Posterior cingulate gyrus (tissue), 11 donors: Measurements from ENCODE around the gene NINJ1.

Source experiments
- DNase-seq, 10 donors: peaks; one replicate each; pipeline versions ENCODE4 v3.0.0 to v3.0.0-alpha.2; 2020 to 2021; ENCODE audit warnings: mixed read lengths in 3 of 10
- intact Hi-C: fragments of 100-400 bp; cut with DNase I; formaldehyde crosslinking; loops from one replicate; pipeline ENCODE4 v1.15.1; 2023

Gene NINJ1

DNA sequence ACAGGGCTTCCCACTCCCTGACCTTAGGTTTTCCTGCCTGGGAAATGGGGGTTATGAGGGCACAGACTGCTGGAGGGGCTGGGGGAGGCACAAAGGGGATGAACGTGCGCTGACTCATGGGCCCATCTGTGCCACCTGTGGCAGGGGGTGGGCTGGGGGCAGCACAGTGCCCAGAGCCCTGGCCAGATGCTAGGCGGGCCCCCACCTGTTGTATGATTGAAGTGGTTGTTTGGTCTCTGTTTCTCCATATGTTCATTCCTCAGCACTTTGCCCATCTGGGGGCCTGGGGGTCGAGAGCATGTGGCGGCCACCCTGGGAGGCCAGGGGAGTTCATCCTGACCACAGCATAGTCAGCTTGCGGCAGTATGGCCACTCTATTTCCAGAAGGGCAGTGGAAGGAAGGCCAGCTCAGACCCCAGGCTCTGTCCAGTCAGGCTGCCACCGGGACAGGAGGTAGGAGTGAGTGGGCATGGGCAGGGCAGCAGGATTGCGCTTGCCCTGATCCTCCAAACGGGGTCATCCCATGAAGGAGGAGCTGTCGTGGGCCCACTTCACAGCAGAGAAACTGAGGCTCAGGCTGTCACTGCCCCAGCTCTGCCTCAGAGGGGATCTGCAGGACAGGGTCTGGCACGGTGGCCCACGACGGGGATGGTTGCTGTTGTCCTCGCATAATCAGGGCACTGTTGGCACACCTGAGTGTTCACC is 841 bp upstream of the NINJ1 start:
- DNase-seq: no peak
- intact Hi-C loops: loop anchor here (5.0 kb wide), 1 partner anchor 38 kb away; the partner anchor contains the start of gene CARD19

DNA sequence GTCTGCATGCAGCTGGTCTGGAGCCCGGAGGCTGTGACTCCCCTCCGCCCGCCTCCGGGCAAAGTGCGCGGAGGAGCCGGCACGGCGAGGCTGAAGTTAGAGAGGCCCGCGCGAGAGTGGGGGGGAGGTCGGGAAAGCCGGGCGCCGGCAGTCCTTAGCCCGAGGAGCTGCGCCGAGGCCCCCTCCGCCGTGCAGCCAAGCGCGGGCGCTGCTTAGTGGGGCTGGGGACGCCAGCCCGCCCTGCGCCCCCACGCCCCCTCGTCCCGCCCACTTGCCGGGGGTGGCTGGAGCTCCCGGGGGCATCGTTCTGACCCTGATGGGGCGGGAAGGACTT is 403 bp downstream of the NINJ1 start:
- intact Hi-C loops: loop anchor here (5.0 kb wide), 1 partner anchor 36 kb away; the partner anchor contains the start of gene CARD19
- DNase-seq: peak in 9 of 10 donors; percentile 53 to 92 (median 66)

- DNase-seq: no peak
- intact Hi-C loops: loop anchor here (5.0 kb wide), 1 partner anchor 36 kb away; the partner anchor contains the start of gene CARD19
Measured at GRCh38 chr9:93132946-93133680, 938 bp downstream of the NINJ1 start.

DNA sequence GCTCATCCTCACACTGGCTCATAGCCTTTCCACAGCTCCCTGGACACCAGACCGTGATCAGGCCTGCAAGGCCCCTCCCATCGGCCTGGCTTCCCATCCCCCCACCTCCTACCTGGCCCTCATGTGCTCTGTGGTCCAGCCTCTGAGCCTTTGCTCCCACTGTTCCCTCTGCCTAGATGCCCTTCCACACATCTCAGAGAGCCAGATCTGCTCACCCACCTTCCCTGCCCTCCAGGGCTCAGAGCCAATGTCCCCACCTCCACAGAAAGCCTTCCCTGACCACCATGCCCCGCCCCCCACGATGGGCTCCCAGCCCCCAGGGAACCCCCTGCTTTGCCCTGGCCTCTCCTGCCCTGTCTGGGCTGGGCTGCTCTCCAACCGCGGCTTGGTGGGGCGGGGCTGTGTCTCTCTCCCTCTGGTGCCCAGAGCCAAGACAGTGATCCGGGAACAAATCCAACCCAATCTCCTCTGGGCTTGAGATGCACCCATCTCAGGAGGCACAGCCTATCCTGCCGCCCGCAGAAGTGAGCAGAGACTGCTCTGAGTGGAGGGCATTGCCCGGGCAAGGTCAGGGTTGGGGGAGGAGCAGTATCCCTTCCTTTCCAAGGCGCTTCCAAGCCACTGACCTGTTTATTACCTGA is 1.6 kb downstream of the NINJ1 start:
- intact Hi-C loops: loop anchor here (5.0 kb wide), 1 partner anchor 35 kb away; the partner anchor contains the start of gene CARD19
- DNase-seq: peak in 6 of 10 donors; percentile 32 to 92 (median 68)

- no peak for DNase-seq
- intact Hi-C loops: loop anchor here (5.0 kb wide), 1 partner anchor 34 kb away; the partner anchor contains the start of gene CARD19
Measured at GRCh38 chr9:93131599-93132286, 2.3 kb downstream of the NINJ1 start.

DNA sequence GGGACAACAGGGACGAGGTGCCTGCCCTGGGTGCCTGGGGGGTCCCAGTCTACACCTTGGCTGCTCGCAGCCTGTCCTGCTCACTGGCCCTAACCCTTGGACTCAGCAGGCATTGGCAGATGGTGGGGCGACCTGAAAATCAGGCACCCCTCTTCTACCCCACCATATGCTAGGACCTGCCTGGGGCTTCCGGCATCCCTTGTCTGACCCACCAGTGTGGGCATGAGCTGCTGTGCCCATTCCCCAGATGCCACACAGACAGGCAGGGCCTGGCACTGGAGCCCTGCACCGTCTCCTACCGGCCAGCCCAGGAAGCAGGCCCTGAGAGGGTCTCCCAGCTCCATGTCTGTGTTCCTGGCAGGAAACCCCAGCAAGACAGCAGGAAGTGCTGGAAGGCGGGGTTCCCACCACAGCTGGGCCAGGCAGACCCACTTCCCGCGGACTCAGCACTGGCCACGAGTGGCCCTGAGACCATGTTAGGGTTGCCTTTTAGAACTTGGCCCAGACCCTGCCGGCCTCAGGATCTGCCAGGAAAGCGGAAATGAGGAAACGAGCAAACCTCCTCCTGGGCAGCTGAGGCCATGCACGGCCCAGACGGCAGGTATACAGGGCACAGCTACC is 3.1 kb downstream of the NINJ1 start:
- intact Hi-C loops: loop anchor here (5.0 kb wide), 1 partner anchor 34 kb away; the partner anchor contains the start of gene CARD19
- no peak for DNase-seq

DNA sequence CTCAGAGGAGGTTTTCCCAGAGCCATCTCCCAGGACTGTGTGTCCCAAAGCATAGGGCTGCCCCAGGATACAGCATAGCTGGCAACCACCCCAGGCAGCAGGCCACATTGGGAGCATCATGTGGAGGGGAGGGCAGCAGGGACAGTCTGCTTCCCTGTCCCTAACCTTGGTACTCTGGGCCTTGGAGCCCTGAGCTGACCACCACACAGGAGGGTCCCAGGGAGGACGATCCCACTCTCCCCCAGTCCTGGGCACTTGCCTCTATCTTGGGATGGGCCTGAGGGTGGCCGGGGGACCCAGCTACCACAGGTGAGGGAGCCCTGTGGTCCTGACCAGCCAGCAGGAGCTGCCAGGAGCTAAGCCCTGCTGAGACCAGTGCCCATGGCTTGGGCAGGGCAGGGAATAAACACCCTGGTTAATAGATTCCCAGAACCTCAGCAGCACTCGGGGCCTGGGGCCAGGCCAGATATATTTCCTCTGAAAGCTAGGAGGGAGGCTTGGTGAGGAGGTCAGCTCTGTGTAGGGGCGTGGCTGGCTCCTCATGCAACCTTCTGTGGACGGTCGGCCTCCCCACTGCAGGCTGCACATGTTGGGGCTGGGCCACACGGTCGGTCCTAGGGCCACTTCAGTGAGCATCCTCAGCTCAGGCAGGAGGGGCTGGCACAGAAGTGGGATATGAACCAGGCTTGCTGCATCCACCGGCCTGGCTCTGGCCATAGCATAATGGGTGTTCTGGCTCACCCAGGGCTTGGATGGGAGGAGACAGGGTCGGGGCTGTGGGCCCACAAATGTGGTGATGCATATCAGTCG is 4.2 kb downstream of the NINJ1 start:
- peak in 2 of 10 donors; percentile 72 to 76 for DNase-seq
- intact Hi-C loops: loop anchor here (5.0 kb wide), 1 partner anchor 33 kb away; the partner anchor contains the start of gene CARD19

GRCh38 chr9:93129286-93129685 is 4.8 kb downstream of the NINJ1 start:
- intact Hi-C loops: no loop called here
- peak in 3 of 10 donors; percentile 77 to 88 (median 80) for DNase-seq

DNA sequence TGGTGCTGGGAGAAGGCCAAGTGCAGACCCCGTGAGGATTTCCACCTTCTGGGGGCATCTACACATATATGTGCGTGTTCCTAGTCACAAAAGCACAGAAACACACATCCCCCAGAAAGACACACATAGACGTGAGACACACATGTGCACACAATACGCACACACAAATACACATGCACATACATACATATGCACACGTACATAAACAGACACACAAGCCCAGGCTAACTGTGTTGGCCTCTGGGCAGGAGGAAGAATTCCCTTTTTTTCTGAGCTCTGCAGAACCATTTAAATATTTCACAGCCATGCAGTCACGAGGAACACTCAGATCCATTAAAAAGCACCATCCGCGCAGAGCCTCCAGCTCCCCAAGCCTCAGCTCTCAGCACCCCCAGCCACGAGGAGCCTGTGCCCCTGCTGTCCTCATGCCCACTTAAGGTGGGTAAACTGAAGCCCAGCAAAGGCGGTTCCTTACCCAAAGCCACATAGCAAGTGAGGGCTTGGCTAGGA is 5.3 kb downstream of the NINJ1 start:
- intact Hi-C loops: no loop called here
- DNase-seq: no peak

DNA sequence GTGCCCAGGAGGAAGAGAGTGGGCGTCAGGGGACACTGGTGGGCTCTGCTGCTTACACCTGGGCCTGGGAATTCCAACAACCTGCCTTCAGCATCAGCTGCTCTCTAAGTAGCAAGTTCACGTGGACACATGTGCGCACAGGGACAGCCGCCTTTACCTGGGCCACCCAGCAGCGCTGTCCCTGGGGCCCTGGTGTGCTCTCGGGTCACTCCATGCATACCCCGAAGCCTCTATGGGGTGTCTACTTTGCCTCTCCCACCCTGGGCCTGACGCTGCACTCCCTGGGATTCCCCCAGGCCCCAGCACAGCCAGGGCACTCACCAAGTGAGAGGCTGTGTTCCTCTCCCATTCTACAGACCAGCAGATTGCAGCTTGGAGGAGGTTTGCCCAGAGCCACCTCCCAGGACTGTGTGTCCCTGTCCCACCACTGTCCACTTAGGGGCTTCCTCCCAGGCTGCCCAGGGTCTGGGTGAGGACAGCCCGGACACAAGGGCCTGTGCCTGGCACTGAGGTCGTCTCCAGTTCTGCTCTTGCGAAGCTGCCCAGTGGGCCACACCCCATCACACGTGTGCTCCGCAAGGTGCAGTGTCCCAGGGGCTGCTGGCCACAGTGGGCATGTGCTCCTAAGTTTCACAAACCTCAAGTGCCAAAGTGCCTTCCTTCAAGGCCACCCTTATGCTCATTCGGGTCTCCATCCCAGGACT is 5.9 kb downstream of the NINJ1 start:
- intact Hi-C loops: no loop called here
- peak in 3 of 10 donors; percentile 50 to 68 (median 54) for DNase-seq

- intact Hi-C loops: no loop called here
- DNase-seq: peak in 5 of 10 donors; percentile 28 to 88 (median 80)
Measured at GRCh38 chr9:93127395-93127911, 6.6 kb downstream of the NINJ1 start.

- intact Hi-C loops: no loop called here
- DNase-seq: peak in 3 of 10 donors; percentile 50 to 79 (median 79)
Measured at GRCh38 chr9:93126825-93127368, 7.2 kb downstream of the NINJ1 start.

- DNase-seq: peak in 3 of 10 donors; percentile 63 to 80 (median 77)
- intact Hi-C loops: no loop called here
Measured at GRCh38 chr9:93126151-93126781, 7.8 kb downstream of the NINJ1 start.

DNA sequence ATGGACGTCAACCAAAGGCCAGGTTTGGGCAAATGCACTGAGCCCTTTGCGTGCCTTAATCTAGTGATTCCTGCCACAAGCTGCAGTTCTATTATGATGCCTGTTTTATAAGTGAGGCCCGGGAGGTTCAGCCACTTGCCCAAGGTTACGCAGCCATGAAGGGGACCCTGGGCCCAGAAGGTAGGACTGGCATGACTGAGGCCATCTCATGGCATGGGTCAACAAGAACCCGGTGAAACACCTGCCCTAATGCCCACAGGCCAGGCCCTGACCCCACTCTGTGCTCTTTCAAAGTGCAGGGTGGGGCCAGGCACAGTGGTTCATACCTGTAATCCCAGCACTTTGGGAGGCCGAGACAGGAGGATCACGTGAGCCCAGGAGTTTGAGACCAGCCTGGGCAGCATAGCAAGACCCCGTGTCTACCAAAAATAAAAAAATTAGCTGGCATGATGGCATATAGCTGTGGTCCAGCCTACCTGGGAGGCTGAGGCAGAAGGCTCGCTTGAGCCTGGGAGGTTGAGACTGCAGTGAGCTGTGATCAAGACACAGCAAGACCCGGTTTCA is 8.6 kb downstream of the NINJ1 start:
- intact Hi-C loops: no loop called here

DNA sequence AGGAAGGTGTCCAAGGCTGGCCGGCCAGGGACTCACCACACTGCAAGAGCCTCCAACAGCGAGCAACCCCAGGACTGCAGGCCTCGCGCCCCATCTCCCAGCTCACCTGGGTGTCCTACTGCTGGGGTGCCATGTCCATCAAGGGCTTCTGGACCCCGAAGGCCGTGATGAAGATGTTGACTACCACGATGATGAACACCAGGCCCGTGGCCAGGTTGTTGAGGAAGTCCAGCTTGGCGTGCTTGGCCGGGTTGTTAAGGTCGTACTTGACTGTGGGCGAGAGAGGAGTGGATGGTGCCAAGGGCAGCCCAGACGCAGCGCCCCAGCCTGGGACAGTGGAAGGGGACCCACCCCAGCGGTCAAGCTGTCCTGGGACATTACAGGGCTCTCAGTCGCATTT is 9.3 kb downstream of the NINJ1 start:
- peak in 4 of 10 donors; percentile 9 to 78 (median 67) for DNase-seq
- intact Hi-C loops: no loop called here

More for the DNA sequence above, 8.6 kb downstream of the NINJ1 start:
- DNase-seq: peak in 2 of 10 donors; percentile 1 to 33

DNA sequence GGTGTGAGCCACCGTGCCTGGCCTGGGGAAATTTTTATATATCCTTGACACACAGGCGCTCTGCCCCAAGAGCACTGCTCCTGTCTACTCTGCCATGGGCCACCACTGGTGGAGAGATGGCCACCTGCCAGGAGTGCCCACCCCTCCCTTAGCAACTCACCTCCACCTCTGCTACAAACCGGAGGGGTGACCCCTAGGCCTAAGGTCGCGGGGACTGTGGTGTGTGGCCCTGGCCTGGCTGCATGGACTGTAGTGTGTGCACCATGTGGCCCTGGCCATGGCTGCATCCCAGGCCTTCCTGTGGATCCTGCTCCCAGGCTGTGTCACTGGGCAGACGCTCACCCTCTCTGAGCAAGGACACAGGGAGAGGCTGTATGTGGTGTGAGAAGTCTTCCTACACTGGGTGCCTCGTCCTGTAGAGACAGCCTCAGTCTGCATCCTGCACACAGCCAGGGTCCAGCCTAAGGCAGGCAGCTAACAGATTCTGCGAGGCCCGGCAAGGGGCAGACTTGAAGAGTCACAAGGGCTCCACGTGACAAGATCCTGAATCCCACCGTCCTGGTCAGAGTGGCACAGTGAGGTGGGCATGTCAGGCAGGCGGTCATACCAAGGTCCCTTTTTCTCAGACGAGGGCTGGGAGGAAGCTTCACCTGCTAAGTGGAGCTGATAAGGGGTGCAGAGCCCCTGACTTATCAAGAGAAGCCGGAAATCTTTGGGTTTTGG is 10.3 kb downstream of the NINJ1 start:
- DNase-seq: peak in 3 of 10 donors; percentile 43 to 85 (median 83)
- intact Hi-C loops: no loop called here
